ENCODE data around the gene ACOT13. TPM values are rescaled to one million over a fixed set of nuclear protein-coding genes. Genes with fewer than 3 reads are reported as not detected.

Gene ACOT13
- polyA plus RNA-seq, 3 donors: 1.7 to 20.1 (median 14.5) TPM

DNA sequence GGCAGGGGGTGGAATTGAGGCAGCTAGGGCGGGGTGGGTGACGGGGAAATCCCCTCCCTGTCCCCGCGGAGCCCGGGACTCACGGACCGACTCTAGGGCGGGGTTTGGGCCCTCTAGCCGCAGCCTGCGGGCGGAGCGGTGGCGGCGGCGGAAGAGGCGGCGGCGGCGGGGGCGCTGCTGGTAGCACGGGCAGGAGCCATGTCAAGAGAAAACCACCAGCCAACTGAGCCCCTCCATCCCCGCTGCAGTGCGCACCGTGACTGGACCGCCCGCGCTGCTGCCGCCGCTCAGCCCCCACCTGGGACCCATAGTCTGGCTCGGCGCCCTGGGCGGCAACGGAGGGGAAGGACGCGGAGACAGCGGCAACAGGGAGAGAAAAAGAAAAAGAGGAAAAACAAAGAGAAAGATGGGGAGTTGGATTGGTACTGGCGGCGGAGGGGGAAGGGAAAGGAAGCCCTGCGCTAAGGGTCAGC lies 53.3 kb downstream of the ACOT13 start:
- TF ChIP-seq, protein P1, sequence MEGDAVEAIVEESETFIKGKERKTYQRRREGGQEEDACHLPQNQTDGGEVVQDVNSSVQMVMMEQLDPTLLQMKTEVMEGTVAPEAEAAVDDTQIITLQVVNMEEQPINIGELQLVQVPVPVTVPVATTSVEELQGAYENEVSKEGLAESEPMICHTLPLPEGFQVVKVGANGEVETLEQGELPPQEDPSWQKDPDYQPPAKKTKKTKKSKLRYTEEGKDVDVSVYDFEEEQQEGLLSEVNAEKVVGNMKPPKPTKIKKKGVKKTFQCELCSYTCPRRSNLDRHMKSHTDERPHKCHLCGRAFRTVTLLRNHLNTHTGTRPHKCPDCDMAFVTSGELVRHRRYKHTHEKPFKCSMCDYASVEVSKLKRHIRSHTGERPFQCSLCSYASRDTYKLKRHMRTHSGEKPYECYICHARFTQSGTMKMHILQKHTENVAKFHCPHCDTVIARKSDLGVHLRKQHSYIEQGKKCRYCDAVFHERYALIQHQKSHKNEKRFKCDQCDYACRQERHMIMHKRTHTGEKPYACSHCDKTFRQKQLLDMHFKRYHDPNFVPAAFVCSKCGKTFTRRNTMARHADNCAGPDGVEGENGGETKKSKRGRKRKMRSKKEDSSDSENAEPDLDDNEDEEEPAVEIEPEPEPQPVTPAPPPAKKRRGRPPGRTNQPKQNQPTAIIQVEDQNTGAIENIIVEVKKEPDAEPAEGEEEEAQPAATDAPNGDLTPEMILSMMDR (IDR thresholded peaks at IDR 0.05): no peak
- H3K27ac Mint-ChIP-seq: peak overlapping the region; percentile 96 to 100 (median 99)

DNA sequence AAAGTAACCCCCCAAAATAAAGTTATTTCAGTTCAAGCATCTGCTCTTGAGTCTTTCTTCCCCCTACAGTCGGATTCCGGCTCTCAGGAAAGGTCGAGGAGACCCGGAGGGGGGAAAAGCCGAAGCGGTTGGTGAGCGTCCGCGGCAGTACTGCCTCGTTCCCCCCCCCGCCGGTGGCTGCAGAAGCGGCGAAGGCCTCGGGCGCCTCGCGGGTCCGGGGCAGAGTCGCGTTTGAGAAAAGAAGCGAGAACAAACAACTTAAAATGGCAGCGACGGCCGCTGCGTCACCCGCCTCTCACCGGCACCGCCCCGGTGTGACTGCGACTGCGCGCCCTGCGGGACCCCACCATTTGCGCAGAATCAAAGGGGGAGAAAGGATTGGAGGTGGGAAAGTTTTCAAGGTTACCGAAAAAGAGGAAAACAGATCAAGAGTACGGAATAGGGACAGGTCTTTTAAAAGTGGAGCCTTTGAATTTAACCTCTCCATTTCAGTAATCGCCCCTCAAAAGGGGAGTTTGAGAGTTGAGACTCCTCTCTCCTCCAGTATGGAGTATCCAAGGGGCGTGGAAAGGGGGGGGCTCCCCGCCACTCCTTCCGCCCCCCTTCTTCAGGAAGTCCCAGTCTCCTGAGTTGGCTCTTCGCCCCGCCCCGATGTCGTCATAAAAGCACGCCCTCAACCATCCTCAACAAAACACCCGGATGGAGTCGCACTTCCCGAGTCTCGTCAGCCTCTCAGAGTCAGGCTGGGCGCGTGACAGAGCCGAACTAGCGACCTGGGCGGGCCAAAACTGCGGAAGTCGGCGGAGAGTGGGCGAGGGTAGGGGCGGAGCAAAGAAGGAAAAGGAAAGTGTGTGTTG lies 54.0 kb downstream of the ACOT13 start:
- Histone ChIP-seq H3K9me3 (replicated peaks in 1 of 2; ENCODE audit: control insufficient read depth in 1 of 2, insufficient read depth in 1 of 2, low read length in 2 of 2) (no peaks in the 10 kb centered on the region), H3K27ac (ENCODE audit: low read depth in 1 of 2, low read length in 2 of 2) (peak overlapping the region; percentile 96 to 100), H3K79me2 (ENCODE audit: insufficient read depth, low read length) (peaks cover 48% of the 10 kb centered on the region), H4K20me1 (ENCODE audit: insufficient read depth, low read length) (peaks cover 35% of the 10 kb centered on the region), H3K36me3 (replicated peaks in 1 of 2; ENCODE audit: control insufficient read depth in 1 of 2, insufficient read depth in 2 of 2, low read length in 2 of 2) (peaks cover 6 to 17% of the 10 kb centered on the region in 2 donors), H3K27me3 (ENCODE audit: control insufficient read depth in 2 of 2, insufficient read depth in 2 of 2, low read length in 2 of 2) (no peaks in the 10 kb centered on the region), H3K9ac (ENCODE audit: insufficient read depth, low read length, poor library complexity, severe bottlenecking) (peak overlapping the region; percentile 98), H3K4me3 (replicated peaks in 1 of 3; ENCODE audit: low read depth in 2 of 3, low read length in 3 of 3) (peak overlapping the region; percentile 84 to 99 (median 92)), H3K4me2 (replicated peaks; ENCODE audit: extremely low read depth, low read length, poor library complexity, severe bottlenecking) (peak overlapping the region; percentile 88), H2AFZ (ENCODE audit: insufficient read depth, low read depth, low read length, poor library complexity, severe bottlenecking) (peak overlapping the region; percentile 85), H3K4me1 (ENCODE audit: control insufficient read depth in 1 of 2, insufficient read depth in 2 of 2, low read length in 2 of 2) (peaks cover 35 to 41% of the 10 kb centered on the region in 2 donors)
- Mint-ChIP-seq H3K9me3 (peaks cover 0 to 2% (median 0%) of the 10 kb centered on the region in 7 donors), H3K36me3 (peaks cover 27 to 28% of the 10 kb centered on the region in 2 donors), H3K4me1 (peaks cover 33% of the 10 kb centered on the region), H3K4me3 (peak overlapping the region; percentile 95 to 99), H3K27ac (peak overlapping the region; percentile 96 to 100 (median 99)), H3K27me3 (ENCODE audit: low read depth in 3 of 3) (peaks cover 1 to 2% (median 1%) of the 10 kb centered on the region in 3 donors)
- peak; percentile 99 to 100 (median 100) for DNase-seq
- intact Hi-C loops (cut with micrococcal nuclease): loop anchor here in 1 of 2 donors (2.0 to 10.0 kb wide), 5 partner anchors 22 to 284 kb away; partner anchors contain the start of genes ACOT13, GMNN and TDP2
- TF ChIP-seq, protein P1 (IDR thresholded peaks at IDR 0.05): no peak
- 0% methylated on average over 50 of the region's 60 CpGs for WGBS (ENCODE audit: insufficient coverage)

More for the DNA sequence above, 53.3 kb downstream of the ACOT13 start:
- Histone ChIP-seq H3K27me3 (ENCODE audit: control insufficient read depth in 2 of 2, insufficient read depth in 2 of 2, low read length in 2 of 2) (no peaks in the 10 kb centered on the region), H2AFZ (ENCODE audit: insufficient read depth, low read depth, low read length, poor library complexity, severe bottlenecking) (no peak overlapping the region), H3K4me1 (ENCODE audit: control insufficient read depth in 1 of 2, insufficient read depth in 2 of 2, low read length in 2 of 2) (peaks cover 40 to 48% of the 10 kb centered on the region in 2 donors), H3K4me2 (replicated peaks; ENCODE audit: extremely low read depth, low read length, poor library complexity, severe bottlenecking) (peak overlapping the region; percentile 88), H3K9me3 (replicated peaks in 1 of 2; ENCODE audit: control insufficient read depth in 1 of 2, insufficient read depth in 1 of 2, low read length in 2 of 2) (no peaks in the 10 kb centered on the region), H4K20me1 (ENCODE audit: insufficient read depth, low read length) (peaks cover 41% of the 10 kb centered on the region), H3K36me3 (replicated peaks in 1 of 2; ENCODE audit: control insufficient read depth in 1 of 2, insufficient read depth in 2 of 2, low read length in 2 of 2) (peaks cover 12 to 24% of the 10 kb centered on the region in 2 donors), H3K27ac (ENCODE audit: low read depth in 1 of 2, low read length in 2 of 2) (peak overlapping the region; percentile 96 to 100), H3K79me2 (ENCODE audit: insufficient read depth, low read length) (peaks cover 55% of the 10 kb centered on the region), H3K4me3 (replicated peaks in 1 of 3; ENCODE audit: low read depth in 2 of 3, low read length in 3 of 3) (peak overlapping the region; percentile 84 to 99 (median 92)), H3K9ac (ENCODE audit: insufficient read depth, low read length, poor library complexity, severe bottlenecking) (peak overlapping the region; percentile 98)
- WGBS (ENCODE audit: insufficient coverage): under 1% methylated on average over 34 of the region's 39 CpGs
- H3K36me3 Mint-ChIP-seq: peaks cover 34 to 35% of the 10 kb centered on the region in 2 donors
- peak overlapping the region; percentile 95 to 99 for H3K4me3 Mint-ChIP-seq
- peaks cover 40% of the 10 kb centered on the region for H3K4me1 Mint-ChIP-seq
- peak; percentile 49 to 72 (median 60) for DNase-seq
- H3K9me3 Mint-ChIP-seq: peaks cover 0 to 2% (median 0%) of the 10 kb centered on the region in 7 donors
- intact Hi-C loops (cut with micrococcal nuclease): loop anchor here in 1 of 2 donors (2.0 to 10.0 kb wide), 5 partner anchors 23 to 285 kb away; partner anchors contain the start of genes ACOT13, GMNN and TDP2
- peaks cover 1 to 2% (median 1%) of the 10 kb centered on the region in 3 donors for H3K27me3 Mint-ChIP-seq (ENCODE audit: low read depth in 3 of 3)

Data from CD14-positive monocyte (primary cell).